Sigmoid colon (tissue), 4 donors: ENCODE measurements around the gene AMIGO2.

Experiments
- POLR2A ChIP-seq, 2 donors: fragments of 450-650 bp; IDR thresholded peaks; one replicate each; pipeline ENCODE4 v1.6.1; 2016; ENCODE audit warnings: antibody characterized with exemption in 2 of 2, mild to moderate bottlenecking in 2 of 2, moderate library complexity in 2 of 2
- POLR2AphosphoS5 ChIP-seq, 4 donors: sonication (generic); formaldehyde crosslinking; IDR thresholded peaks; one replicate each; pipeline ENCODE4 v1.6.1; 2017; ENCODE audit warnings: antibody characterized with exemption in 4 of 4
- TF ChIP-seq, protein P1 (sequence below), 4 experiments: fragments of 450-650 bp in 3 of 4; fragments of 200-600 bp in 1 of 4; IDR thresholded peaks; one replicate each; pipeline ENCODE4 v1.5.1; 2016 to 2019; ENCODE audit warnings: antibody characterized with exemption in 4 of 4, mild to moderate bottlenecking in 3 of 4, moderate library complexity in 2 of 4

DNA sequence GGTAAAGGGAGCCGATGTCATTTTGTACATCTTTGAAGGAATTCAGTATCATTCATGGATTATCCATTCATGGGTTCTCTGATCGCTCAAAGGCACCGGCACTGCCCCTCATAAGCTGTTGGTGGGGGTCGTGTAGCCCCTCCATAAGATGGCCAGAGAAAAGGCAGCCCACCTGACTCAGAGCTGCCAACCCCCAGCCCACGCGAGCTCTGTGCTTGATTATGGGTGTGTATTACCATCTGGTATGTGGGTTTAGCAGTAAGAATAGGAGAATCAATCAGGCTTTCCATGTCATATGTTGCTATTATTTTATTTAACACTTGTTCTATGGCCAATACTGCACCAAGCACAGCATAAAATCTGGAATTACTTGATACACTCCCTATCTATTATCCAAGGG lies 32.1 kb upstream of the AMIGO2 start:
- TF ChIP-seq POLR2A (IDR thresholded peaks at IDR 0.05) (no peak), POLR2AphosphoS5 (IDR thresholded peaks at IDR 0.05) (no peak)
- TF ChIP-seq, protein P1, sequence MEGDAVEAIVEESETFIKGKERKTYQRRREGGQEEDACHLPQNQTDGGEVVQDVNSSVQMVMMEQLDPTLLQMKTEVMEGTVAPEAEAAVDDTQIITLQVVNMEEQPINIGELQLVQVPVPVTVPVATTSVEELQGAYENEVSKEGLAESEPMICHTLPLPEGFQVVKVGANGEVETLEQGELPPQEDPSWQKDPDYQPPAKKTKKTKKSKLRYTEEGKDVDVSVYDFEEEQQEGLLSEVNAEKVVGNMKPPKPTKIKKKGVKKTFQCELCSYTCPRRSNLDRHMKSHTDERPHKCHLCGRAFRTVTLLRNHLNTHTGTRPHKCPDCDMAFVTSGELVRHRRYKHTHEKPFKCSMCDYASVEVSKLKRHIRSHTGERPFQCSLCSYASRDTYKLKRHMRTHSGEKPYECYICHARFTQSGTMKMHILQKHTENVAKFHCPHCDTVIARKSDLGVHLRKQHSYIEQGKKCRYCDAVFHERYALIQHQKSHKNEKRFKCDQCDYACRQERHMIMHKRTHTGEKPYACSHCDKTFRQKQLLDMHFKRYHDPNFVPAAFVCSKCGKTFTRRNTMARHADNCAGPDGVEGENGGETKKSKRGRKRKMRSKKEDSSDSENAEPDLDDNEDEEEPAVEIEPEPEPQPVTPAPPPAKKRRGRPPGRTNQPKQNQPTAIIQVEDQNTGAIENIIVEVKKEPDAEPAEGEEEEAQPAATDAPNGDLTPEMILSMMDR (IDR thresholded peaks at IDR 0.05) = no peak
